SJCRH30 (cell line): Measurements from ENCODE around the gene PLEKHA1. TPM values are rescaled to one million over a fixed set of nuclear protein-coding genes. Genes with fewer than 3 reads are reported as not detected.

Experiments
- DNase-seq, 2 experiments: peaks; one replicate each; pipeline ENCODE4 v3.0.0-alpha.2; 2015 to 2020
- H3K27ac ChIP-seq: fragments of 250-450 bp; sonication (Bioruptor Pico); 2 replicates; pipeline ENCODE4 v1.5.1; 2020; ENCODE audit warnings: mild to moderate bottlenecking, moderate library complexity
- H3K27me3 ChIP-seq: fragments of 250-450 bp; sonication (Bioruptor Pico); 2 replicates; pipeline ENCODE4 v1.5.1; 2020; ENCODE audit warnings: mild to moderate bottlenecking, moderate library complexity
- H3K36me3 ChIP-seq: fragments of 250-450 bp; sonication (Bioruptor Pico); 2 replicates; pipeline ENCODE4 v1.5.1; 2020; ENCODE audit warnings: mild to moderate bottlenecking, moderate library complexity
- H3K4me1 ChIP-seq: fragments of 250-450 bp; sonication (Bioruptor Pico); 2 replicates; pipeline ENCODE4 v1.5.1; 2020; ENCODE audit warnings: mild to moderate bottlenecking, moderate library complexity
- H3K4me3 ChIP-seq: fragments of 250-450 bp; sonication (Bioruptor Pico); 2 replicates; pipeline ENCODE4 v1.5.1; 2020; ENCODE audit warnings: mild to moderate bottlenecking, moderate library complexity
- H3K9me3 ChIP-seq: fragments of 250-450 bp; sonication (Bioruptor Pico); replicated peaks from 2 replicates; pipeline ENCODE4 v1.5.1; 2020; ENCODE audit warnings: mild to moderate bottlenecking, moderate library complexity
- total RNA-seq: library from RNA; depleted of rRNA; stranded (reverse); fragments of >200 nt; shearing (Covaris generic); gene quantifications from 2 replicates; pipeline ENCODE4 v1.2.3, GENCODE V29; 2014

PLEKHA1 gene
- total RNA-seq, 1 experiment from 2014 or later = 31.9 TPM

GRCh38 chr10:122461729-122462532, 87.4 kb downstream of the PLEKHA1 start:
- Histone ChIP-seq H3K27ac (no peak overlapping the region), H3K27me3 (peaks cover 5% of the 10 kb centered on the region)
- no peak for DNase-seq

GRCh38 chr10:122462533-122463465, 88.3 kb downstream of the PLEKHA1 start:
- H3K4me1 ChIP-seq = peaks cover 14% of the 10 kb centered on the region; the same call in 1 of the 2 replicates
- DNase-seq = no peak
- no peak overlapping the region; the same call in 1 of the 2 replicates for H3K4me3 ChIP-seq
- peaks cover 8% of the 10 kb centered on the region for H3K27me3 ChIP-seq
- no peaks in the 10 kb centered on the region for H3K36me3 ChIP-seq
- H3K9me3 ChIP-seq = no peaks in the 10 kb centered on the region
- no peak overlapping the region for H3K27ac ChIP-seq

More at GRCh38 chr10:122461729-122462532, 87.4 kb downstream of the PLEKHA1 start:
- H3K9me3 ChIP-seq = no peaks in the 10 kb centered on the region
- H3K4me3 ChIP-seq = peak overlapping the region; percentile 52
- H3K36me3 ChIP-seq = no peaks in the 10 kb centered on the region
- H3K4me1 ChIP-seq = peaks cover 14% of the 10 kb centered on the region; the same call in 1 of the 2 replicates

DNA sequence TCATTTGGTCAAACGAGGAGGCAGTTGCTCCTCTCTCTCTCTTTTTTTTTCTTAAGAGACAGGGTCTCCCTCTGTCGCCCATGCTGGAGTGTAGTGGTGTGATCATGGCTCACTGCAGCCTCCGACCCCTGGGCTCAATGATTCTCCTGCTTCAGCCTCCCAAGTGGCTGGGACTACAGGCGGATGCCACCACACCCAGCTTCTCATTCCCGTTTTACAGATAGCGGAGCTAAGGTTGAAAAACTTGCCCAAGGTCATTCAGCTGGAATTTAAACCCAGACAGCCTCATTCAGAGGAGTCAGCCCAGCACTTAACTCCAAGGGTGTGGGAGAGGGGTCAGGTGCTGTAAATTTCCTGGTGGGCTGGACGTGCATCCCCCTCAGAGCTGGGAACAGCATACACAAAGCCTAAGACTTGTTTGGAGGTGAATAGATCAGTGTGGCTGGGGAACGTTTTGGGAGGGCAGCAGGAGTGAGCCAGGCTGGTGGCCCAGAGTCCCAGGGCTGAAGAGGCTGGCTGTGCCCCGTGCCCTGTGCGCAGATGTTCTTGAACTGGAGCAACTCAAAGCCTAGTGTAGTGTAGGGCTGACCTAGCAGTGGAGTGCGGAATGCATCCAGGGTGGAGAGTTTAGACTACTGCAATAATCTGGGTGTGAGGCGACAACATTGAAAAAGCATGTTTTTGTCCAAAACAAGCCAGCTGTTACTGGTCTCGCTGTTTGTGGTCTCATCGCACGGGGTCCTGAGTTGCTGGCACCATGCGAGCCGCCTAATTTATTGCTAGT, 89.2 kb downstream of the PLEKHA1 start:
- Histone ChIP-seq H3K9me3 (no peaks in the 10 kb centered on the region), H3K27ac (no peak overlapping the region), H3K4me3 (no peak overlapping the region), H3K27me3 (peaks cover 8% of the 10 kb centered on the region), H3K4me1 (peaks cover 17% of the 10 kb centered on the region; the same call in 1 of the 2 replicates), H3K36me3 (no peaks in the 10 kb centered on the region)
- no peak for DNase-seq

DNA sequence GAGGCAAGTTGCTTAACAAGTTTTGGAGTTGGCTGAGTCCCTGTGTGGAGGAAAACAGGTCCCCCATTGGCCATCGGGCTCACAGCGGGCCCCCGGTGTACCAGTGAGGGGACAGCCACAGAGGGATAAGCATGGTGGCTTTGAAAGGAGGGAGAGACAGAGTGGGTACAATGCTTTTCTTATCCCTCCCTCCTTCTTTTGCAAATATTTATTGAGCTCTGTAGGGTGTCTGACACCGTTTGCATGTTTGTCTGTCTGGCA, 89.7 kb downstream of the PLEKHA1 start:
- Histone ChIP-seq H3K36me3 (no peaks in the 10 kb centered on the region), H3K27me3 (peaks cover 8% of the 10 kb centered on the region), H3K27ac (no peak overlapping the region), H3K4me3 (no peak overlapping the region), H3K9me3 (no peaks in the 10 kb centered on the region), H3K4me1 (peaks cover 19% of the 10 kb centered on the region)
- no peak for DNase-seq

DNA sequence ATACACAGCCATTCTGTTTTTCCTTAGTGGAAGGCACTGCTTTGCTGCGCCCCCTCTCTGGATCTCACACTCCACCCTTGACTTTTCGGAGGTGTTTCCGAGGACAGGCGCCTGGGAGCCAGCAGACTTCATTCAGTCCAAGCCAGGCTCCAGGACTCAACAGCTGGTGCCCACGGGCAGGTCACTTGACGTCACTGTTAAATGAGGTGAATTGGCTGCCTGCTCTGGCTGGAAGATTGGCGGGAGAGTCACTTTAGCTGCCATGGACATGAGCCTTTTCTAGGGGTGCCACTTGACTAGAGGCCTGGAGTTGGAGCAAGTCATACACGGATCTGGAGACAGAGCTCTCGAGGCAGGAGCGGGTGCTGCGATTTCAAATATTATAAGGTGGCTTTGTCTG, 90.1 kb downstream of the PLEKHA1 start:
- Histone ChIP-seq H3K4me3 (no peak overlapping the region), H3K36me3 (no peaks in the 10 kb centered on the region), H3K9me3 (no peaks in the 10 kb centered on the region), H3K27me3 (peaks cover 8% of the 10 kb centered on the region), H3K27ac (no peak overlapping the region), H3K4me1 (peaks cover 18% of the 10 kb centered on the region)
- DNase-seq = no peak

DNA sequence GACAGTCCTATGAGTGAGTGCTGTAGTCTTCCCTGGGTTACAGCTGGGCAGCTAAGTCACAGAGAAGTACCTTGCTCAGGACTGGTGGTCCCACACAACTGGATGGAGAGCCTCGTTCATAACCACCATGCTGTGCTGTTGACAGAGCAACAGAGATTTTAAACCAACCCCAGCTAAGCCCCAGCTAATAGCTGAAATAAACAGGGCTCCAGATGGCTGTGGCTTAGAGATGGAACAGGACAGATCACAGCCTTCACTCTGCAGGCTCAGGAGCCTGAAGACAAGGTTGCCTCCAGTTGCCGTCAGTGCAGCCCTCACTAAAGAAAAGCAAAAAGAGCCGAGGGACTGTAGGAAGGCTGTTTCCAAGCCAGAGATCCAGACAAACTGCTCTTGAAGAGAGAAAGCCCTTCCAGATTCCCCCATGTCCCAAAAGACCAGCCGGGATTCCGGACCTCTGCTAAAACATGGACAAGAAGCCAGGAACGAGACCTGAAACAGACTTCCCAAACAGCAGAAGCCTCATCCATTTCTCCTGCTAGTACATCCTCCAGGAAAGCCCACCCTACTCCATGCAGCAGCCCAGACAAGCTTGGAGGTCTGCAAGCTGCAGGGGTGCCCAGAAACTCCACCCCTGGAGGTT, 91.0 kb downstream of the PLEKHA1 start:
- no peak overlapping the region for H3K4me3 ChIP-seq
- peaks cover 11% of the 10 kb centered on the region for H3K4me1 ChIP-seq
- no peak overlapping the region for H3K27ac ChIP-seq
- no peak for DNase-seq
- peaks cover 8% of the 10 kb centered on the region for H3K27me3 ChIP-seq
- H3K9me3 ChIP-seq = no peaks in the 10 kb centered on the region
- H3K36me3 ChIP-seq = no peaks in the 10 kb centered on the region

DNA sequence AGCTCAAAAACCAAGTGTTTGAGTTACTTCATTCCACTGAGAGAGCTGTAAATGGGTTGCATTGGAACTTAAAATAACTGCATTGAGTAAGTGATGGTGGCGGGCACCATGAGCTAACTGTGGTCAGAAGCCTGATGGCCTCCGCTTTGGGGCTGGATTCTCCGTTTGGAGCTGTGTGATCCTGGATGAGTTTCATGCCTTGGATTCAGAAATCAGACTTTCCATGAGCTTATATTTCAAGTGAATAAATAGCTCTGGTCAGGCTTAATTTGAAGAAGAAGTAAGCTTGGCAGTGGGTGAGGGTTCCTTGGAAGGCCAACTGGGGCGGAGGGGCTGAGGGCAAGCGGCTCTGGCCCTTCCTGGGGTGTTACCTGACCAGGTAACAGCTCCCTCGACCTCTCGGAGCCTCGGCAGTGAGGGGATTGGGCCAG, 92.5 kb downstream of the PLEKHA1 start:
- no peak for DNase-seq
- no peaks in the 10 kb centered on the region for H3K36me3 ChIP-seq

GRCh38 chr10:122467701-122468100, 93.2 kb downstream of the PLEKHA1 start:
- Histone ChIP-seq H3K4me1 (peaks cover 9% of the 10 kb centered on the region), H3K27me3 (peaks cover 6% of the 10 kb centered on the region; the same call in 1 of the 2 replicates), H3K4me3 (no peak overlapping the region), H3K36me3 (no peaks in the 10 kb centered on the region), H3K27ac (no peak overlapping the region), H3K9me3 (no peaks in the 10 kb centered on the region)
- no peak for DNase-seq

More for the DNA sequence above, 92.5 kb downstream of the PLEKHA1 start:
- Histone ChIP-seq H3K27me3 (peaks cover 8% of the 10 kb centered on the region), H3K4me3 (no peak overlapping the region), H3K9me3 (no peaks in the 10 kb centered on the region), H3K27ac (no peak overlapping the region), H3K4me1 (peaks cover 9% of the 10 kb centered on the region)

- Histone ChIP-seq H3K27ac (peak overlapping the region; percentile 0; the same call in 1 of the 2 replicates), H3K4me1 (peaks cover 9% of the 10 kb centered on the region), H3K4me3 (peak overlapping the region; percentile 0; the same call in 1 of the 2 replicates)
Observed at GRCh38 chr10:122468307-122468925, 93.9 kb downstream of the PLEKHA1 start.

GRCh38 chr10:122468926-122469781, 94.6 kb downstream of the PLEKHA1 start:
- H3K27ac ChIP-seq = peak overlapping the region; percentile 7; the same call in 1 of the 2 replicates
- no peaks in the 10 kb centered on the region for H3K9me3 ChIP-seq
- H3K4me1 ChIP-seq = peaks cover 9% of the 10 kb centered on the region
- H3K36me3 ChIP-seq = no peaks in the 10 kb centered on the region
- H3K4me3 ChIP-seq = peak overlapping the region; percentile 0; the same call in 1 of the 2 replicates
- 0 out of 2 replicates have a peak, but pooled peaks cover 2% of the 10 kb centered on the region for H3K27me3 ChIP-seq
- DNase-seq = peak; percentile 24 to 44

More at GRCh38 chr10:122468307-122468925, 93.9 kb downstream of the PLEKHA1 start:
- no peaks in the 10 kb centered on the region for H3K9me3 ChIP-seq
- peak in 1 of 2 experiments; percentile 11 for DNase-seq
- 0 out of 2 replicates have a peak, but pooled peaks cover 2% of the 10 kb centered on the region for H3K27me3 ChIP-seq
- H3K36me3 ChIP-seq = no peaks in the 10 kb centered on the region

DNA sequence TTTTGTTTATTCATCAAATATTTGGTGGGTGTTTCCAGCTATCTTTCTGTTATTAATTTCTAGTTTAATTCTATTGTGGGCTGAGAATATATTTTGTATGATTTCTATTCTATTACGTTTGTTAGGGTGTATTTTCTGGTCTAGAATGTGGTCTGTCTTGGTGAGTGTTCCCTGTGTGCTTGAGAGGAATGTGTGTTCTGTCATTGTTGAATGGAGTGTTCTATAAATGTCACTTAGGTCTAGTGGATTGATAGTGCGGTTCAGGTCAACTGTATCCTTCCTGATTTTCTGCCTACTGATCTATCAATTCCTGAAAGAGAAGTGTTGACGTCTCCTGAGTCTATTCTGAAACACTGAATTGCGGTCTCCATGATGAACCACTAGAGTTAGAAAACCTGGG, 95.3 kb downstream of the PLEKHA1 start:
- Histone ChIP-seq H3K36me3 (no peaks in the 10 kb centered on the region), H3K27me3 (0 out of 2 replicates have a peak, but pooled peaks cover 2% of the 10 kb centered on the region), H3K27ac (no peak overlapping the region), H3K4me3 (no peak overlapping the region), H3K9me3 (no peaks in the 10 kb centered on the region), H3K4me1 (peaks cover 9% of the 10 kb centered on the region)
- DNase-seq = no peak

GRCh38 chr10:122471531-122472177, 97.1 kb downstream of the PLEKHA1 start:
- Histone ChIP-seq H3K4me1 (peaks cover 9% of the 10 kb centered on the region), H3K27ac (no peak overlapping the region), H3K27me3 (0 out of 2 replicates have a peak, but pooled peaks cover 2% of the 10 kb centered on the region), H3K36me3 (no peaks in the 10 kb centered on the region), H3K9me3 (no peaks in the 10 kb centered on the region), H3K4me3 (no peak overlapping the region)
- DNase-seq = no peak
